NCI-H446 (cell line): ENCODE data around the gene NAV3.

Experiments
- DNase-seq, 2 experiments: peaks; one replicate each; lab custom pipeline; 2025; lab: John Stamatoyannopoulos, UW

NAV3 gene

DNA sequence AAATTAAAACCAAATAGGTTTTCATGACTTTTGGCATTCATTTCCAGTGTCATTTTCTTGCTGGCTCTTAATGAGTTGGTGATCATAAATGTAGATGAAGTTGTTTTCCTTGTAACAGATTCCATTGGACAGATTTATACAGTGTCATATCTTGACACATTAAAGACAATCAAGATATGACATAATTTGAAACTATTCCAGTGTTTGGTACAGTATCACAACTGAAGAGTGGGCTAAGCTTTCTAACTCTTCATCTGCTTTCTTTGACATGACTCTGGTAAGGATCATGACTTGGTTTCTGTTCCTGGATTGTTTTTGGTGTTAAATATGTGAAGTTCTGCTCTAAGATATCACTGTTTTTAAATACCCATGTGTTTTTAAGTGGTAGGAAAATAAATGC, 289.6 kb downstream of the NAV3 start:
- no peak for DNase-seq

DNA sequence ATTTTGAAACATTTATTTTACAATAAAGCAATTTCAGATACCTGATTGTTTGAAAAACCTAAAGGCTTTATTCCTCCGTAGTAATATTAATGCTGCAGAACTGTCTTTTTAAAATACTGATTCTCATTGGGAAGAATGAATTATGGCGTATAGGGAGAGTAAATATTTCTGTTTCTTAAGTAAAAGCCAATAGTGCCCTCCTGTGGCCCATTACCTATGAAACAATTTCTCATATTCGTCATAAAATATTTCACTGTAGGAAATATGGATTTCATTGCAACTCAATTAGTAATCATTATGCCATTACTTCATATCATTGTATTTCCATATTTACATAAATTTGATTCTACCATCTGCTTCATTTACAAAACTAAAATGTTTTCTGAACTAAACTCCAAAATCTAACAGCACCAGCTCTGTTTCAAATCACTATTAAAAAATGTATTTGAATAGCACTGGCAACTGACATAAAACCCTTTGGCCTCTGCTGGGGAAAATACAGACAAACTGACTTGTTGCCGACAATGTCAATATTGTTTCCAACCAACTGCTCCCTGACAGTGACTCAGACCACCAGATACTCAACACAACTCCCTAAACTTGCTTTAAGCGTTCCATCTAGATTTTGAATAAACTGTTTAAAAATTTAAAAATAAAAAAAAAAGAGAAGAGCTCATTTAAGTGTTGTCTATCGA, 290.3 kb downstream of the NAV3 start:
- peak; percentile 43 to 59 for DNase-seq

DNA sequence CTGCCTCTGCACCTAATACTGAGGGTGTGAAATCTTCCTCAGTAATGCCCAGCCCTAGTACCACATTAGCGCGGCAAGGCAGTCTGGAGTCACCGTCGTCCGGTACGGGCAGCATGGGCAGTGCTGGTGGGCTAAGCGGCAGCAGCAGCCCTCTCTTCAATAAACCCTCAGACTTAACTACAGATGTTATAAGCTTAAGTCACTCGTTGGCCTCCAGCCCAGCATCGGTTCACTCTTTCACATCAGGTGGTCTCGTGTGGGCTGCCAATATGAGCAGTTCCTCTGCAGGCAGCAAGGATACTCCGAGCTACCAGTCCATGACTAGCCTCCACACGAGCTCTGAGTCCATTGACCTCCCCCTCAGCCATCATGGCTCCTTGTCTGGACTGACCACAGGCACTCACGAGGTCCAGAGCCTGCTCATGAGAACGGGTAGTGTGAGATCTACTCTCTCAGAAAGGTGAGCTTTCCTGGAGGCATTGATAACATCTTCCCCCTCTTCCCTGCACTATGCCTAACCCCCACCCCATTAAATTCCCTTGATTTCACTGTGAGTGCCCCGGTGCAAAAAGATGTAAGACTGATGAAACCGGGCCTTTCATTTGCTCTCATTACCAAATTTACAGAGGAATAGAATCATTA, 291.4 kb downstream of the NAV3 start:
- DNase-seq: peak; percentile 51 to 80

DNA sequence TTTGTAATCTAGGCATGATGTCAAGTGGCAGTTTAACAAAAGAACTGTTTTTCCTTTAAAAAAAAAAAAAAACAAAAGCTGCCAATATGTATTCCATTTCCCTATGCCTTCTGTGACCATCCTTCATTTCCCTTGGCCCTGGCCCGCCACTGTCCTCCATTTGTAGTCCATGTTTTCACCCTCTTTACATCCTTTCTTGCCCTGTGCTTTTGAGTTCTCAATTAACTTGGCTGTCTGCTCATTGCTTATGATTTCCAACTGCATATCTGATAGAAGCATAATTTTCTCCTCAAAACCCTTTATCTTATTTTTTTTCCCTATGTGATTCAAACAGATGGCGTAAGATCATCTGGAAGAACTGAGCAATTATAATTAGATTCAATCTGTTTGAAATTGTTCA, 297.5 kb downstream of the NAV3 start:
- DNase-seq: peak in 1 of 2 experiments; percentile 65

DNA sequence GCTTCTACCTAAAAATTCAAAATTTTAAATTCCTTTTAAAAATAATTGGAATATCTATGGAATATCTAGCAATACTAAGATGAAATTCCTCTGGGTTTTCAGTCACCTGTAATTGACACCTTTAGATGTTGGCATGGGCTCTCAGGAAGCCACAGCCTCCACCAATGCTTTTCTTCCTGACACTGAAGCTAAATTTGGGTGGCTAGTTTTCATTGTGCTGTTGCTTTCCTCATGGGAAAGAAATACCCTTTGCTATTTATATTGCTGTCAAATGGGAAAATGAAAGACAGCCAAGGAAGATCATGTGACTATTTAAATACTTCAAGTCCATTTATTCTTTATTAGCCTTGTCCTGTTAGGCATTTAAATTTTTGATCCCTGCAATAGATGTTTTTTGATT, 313.0 kb downstream of the NAV3 start:
- DNase-seq: no peak

DNA sequence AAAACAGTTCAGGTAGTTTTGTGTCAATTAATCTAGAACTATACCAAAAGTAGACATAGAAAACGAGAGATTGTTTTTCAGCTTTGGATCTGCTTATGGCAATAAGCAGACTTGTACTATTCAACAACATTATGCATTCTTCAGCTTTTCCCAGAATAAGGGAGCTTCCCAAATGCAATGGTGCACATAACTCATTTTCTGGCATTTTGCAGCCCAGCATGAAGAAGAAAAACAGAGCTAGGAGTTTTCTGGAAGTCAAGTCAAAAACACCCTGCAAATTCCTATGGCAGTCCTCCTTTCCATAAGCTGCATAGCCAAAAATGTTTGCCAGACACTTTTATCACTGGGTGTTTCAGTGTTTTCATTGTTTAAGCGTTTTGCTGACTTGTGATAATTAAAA, 314.7 kb downstream of the NAV3 start:
- DNase-seq: no peak

DNA sequence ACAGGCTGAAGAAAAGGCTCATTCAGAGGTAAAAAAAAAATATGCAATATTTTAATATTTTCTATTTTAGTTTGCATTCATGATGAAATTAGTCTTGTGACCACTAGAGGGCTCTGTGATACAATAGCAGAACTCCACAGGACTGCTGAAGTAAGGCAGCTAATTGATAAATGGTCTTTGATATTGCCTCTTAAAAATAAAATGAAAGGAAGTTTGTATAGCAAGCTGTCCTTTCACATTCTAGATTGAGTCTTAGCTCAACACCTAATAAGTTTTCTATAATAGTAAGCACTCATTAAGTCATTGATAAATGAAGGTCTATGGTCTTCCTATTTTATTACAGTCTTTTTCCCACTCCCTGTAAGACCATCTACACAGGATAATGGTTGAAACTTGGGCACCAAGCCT, 315.7 kb downstream of the NAV3 start:
- peak; percentile 16 to 64 for DNase-seq

DNA sequence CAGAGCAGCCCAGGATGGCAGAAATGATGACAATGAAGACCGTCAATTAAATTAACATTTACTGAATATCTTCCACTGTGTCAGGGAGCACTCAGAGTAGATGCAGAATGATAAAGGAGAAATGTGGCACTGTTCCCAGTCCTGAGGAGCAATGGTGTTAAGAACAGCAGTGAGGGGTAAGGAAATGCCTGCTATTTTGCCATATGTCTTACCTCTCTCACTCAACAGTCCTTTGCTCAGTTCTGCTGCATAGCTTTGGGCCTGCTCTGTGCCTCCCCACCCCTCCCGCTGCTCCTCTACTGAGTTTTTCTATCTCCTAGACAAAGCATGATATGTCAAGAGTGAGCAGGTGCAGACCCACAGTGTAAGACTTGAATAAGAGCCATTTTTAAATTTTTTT, 318.8 kb downstream of the NAV3 start:
- DNase-seq: peak; percentile 44 to 85

DNA sequence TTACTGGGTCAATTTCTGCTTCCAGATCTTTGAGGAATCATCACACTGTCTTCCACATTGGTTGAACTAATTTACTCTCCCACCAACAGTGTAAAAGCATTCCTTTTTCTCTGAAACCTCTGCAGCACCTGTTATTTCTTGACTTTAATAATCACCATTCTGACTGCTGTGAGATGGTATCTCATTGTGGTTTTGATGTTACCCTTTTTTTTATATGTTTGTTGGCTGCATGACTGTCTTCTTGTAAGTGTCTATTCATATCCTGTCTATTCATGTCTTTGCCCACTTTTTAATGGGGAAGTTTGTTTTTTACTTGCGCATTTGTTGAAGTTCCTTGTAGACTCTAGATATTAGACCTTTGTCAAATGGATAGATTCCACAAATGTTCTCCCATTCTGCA, 324.9 kb downstream of the NAV3 start:
- no peak for DNase-seq

DNA sequence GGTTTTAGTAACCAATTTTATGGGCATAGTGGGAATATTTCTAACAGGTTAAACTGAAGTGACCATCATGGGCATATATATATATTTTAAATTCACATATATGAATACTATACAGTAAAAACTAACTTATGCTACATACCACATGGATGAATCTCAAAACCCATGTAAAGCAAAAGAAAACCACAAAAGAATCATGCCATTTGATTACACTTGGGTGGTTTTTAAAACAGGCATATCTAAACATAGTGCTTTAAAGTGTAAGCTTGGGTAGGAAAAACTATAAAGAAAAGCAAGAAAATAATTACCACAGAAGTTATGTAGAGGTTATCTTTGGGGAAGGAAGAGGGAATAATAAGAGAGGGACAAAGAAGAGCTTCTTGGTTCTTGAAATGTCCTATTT, 326.1 kb downstream of the NAV3 start:
- no peak for DNase-seq

DNA sequence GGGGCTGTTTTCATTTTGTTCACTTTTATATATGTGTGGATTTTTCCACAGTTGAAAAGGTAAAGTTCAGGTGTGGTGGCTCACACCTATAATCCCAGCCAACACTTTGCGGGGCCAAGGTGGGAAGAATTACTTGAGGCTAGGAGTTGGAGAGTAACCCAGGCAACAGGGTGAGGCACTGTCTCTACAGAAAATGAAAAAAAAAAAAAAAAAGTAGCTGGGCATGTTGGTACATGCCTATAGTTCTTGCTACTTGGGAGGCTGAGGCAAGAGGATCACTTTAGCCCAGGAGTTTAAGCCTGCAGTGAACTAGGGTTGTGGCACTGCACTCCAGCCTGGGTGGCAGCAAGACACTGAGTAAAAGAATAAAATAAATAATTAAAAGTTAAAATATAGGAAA, 326.5 kb downstream of the NAV3 start:
- DNase-seq: no peak

DNA sequence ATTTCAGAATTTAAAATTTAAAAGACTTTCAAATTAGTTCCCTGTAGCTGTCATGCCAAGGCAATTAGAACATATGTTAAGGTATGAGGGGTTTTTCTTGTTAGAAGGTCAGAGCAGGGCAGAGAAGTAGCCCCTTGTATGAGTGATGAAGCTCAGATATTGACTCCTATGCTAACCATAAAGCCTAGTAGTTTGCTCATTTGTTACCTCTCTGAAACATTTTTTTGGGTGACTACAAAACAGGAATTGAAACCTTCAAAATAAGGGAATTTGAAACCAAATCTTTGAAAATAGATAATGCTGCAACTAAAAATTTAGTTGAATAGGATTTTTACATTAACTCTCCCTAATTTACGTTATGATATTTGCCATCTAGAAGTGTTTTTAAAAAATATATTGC, 333.5 kb downstream of the NAV3 start:
- no peak for DNase-seq

DNA sequence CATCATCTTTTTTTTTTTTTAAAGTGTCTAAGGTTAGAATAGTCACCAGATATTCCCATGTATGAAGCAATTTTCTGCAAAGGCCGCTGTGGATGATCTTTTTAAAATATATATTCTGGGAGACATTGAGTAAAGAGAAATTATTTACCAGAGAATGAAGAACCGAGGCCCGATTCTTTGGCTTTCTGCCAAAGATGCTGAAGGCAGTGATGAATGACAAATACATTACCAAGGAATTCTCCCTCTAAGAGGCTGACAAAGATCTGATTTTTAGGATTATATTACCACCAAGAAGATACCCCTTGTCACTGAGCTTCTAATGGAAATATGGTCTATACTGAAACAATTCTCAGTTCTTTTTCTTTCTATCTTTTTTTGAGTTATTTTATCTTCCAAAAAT, 336.8 kb downstream of the NAV3 start:
- DNase-seq: peak; percentile 3 to 52

DNA sequence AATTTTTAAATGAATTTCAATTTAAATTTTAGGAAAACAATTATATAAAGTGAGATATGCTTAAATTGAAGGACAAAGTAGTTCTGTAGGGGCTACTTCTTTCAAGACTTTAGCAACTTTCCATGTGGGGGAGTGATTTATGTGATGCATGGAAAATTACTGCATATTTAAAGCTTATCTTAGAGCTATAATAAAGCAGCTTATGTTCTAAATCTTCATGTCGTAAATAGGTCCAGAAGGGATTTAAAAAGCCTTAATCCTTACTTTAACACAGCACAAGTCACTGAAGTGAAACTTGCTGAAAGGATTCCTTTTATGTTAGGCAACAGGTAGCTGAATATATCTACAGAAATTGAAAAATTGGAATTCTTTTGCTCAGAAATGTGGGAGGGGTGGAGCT, 340.4 kb downstream of the NAV3 start:
- no peak for DNase-seq

DNA sequence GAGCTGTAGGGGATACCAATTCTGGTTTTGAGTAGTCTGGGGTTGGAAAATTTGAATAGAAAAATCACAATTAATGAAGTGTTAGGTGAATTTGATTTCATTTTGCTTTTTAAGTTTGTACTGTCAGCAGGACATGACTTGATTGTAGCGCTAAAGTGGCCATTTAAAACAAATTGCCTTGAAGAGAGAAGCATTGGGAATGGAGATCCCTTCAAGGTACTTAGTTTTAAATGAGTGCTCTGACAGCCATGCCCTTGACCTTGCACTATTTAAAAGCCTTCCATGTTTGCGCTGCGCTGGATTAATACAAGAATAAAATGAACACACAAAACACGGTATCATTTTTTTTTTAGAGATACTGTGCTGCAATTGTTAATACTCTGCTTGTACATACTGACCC, 345.9 kb downstream of the NAV3 start:
- DNase-seq: no peak

DNA sequence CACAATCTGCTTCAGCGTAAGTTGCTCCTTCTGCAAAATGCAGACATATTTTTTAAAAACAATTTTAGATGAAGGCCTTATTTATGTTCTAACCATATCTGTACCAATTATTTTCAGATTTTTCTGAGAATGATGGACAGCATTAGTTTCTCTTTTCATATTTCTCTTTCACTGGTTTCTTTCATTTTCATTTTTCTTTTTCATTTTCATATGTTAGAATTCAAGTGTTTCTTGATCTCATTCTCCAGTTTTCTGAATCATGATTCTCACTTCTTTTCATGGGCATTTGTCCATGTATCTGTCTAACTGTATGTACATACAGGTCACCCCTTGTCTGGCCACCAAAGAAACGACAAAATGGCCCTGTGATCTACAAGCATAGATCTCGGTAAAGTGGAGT, 346.6 kb downstream of the NAV3 start:
- no peak for DNase-seq

DNA sequence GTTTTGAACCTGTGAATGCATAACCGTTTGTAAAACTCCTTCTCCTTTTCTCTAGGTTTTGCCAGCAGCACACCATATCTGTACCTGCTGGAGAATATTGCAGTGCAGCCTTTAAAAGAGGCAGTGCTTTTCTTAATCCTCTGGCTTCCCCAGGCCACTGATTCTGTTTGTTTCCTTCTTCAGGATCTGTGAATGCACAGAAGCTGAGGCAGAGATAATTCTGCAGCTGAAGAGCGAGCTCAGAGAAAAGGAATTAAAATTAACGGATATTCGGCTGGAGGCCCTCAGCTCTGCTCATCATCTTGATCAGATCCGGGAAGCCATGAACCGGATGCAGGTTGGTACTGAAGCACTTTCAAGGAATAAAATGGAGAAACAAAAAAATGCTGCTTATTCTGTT, 348.7 kb downstream of the NAV3 start:
- DNase-seq: no peak

DNA sequence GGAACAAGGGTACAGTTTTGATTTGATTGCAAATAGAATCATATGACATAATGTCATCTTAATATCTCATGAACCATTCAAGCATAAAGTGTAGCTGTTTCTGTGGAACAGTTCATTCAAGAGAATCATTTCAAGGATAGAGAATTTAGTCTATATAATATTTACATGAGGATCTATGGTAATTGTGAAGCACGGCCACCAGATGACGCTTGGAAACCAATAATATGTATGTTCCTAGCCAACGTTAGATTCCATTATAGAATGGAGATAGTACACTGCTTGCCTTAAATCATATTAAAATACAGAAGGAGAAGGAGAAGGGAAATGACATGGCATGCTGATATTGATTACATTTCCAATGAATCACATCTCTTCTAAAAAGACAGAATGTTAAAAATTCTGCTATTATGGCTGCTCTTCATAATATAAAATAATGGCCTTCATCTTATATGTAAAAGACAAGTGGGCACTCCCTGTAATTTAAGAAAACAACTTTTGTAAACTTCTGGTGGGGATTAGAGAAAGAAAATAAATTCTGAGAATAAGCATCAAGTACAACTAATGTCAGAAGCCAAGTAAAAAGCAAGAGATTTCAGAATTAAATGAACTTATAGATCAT, 351.0 kb downstream of the NAV3 start:
- peak; percentile 15 to 53 for DNase-seq

DNA sequence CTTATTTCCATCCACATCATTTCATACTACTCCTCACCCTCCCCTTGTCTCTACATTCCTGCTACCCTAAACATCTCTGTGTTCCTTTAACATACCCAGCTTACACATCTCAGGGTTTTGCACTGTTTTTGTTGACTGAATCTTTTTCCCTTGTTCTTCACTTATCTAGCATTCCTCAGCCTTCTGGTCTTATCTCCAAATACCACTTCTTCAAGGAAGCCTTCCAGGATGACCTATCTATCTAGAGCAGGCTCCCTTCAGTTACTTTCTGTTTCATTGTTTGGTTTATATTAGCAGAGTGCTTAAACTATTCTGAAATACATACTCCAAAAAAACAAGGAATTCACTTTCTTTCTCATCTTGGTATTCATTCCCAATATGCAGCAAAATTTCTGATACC, 353.1 kb downstream of the NAV3 start:
- DNase-seq: no peak

DNA sequence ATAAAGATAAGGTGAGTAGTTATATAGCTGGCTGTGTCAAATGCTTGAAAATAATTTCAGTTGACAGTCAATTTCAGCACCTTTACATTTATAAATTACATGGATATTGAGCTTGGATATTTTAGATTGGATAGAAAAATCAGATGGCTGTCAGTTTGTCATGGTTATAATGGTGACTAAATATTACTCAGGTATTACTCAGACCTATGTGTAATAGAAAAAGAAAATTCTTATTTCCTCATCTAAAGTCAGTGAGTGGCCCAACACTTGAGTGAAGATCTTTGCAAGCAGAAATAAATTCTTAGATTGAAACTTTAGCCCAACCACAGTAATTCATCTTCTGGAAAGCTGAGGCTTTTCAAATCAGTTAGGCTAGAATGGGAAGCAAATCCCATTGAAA, 354.4 kb downstream of the NAV3 start:
- DNase-seq: no peak

DNA sequence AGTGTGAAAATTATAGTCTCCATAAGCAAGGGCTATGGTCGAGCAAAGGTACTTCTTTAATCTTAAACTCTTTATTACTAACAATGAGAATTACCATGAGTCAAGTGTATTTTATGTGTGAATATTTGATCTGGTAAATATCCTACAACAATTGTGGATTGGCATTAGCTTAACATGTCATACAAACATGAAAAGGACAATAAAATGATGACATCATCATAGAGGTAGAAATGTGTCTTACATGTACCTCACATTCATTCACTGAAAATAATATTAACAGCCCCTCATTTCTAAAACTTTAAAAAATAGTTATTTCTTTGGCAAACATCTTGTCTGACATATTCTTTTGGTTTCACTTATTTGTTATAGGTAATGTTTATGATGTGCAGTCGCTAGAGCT, 355.0 kb downstream of the NAV3 start:
- DNase-seq: no peak

DNA sequence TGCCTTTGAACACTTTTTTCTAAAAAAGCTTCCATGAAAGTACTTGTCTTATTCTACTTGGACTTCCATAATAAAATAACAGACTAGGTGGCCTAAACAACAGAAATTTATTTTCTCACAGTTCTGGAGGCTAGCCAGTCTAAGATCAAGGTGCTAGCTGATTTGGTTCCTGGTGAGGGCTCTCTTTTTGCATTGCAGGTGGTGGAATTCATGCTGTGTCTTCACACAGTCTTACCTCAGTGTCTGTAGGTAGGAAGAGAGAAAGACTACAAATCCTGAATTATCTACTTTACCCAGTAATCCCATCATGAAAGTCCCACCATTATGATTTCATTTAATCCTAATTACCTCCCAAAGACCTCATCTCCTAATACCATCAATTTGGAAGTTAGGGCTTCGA, 356.0 kb downstream of the NAV3 start:
- no peak for DNase-seq

DNA sequence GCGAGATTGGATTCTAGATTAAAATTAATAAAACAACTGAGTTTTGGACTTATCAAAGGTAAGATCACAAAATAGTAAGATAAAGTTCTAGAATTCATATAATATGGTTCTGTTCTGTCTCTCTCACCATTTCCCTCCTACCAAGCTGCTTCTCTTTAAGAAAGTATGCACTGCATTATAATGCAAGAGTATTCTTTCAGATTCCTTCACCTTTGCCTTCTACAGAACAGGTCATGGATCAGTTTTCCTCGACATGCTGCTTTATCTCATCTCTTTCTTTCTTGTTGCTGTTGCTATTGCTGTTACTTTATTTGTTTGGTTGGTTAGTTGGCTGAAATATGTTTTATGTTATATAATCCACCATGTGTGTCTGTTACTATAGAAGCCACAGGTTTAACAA, 357.0 kb downstream of the NAV3 start:
- no peak for DNase-seq

DNA sequence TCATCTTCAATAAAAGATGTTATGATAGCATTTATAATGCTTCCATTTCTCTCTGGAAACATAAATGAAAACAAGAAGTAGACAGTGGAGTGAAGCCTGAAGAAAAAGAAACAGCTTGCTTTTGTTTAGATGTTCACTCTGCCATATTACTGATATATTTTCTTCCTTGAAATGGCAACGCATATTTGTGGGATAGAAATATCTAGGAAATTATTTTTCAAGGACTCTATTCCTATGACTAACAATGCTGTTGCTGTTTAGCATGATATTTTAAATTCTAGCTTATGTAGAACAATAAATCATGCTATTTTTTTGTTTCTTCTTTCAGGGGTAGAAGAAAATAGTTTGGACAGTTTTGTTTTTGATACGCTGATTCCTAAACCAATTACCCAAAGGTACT, 359.0 kb downstream of the NAV3 start:
- no peak for DNase-seq
